Stimulated activated CD8-positive, alpha-beta memory T cell treated with anti-CD3 and anti-CD28 coated beads, Interleukin-4, amount 100 ng/mL, for 4 hours (primary cell): ENCODE data around the gene ENTREP3.
"Not testable (repeated sequence)": the region's sequence is repeated elsewhere in the genome, so short reads cannot be mapped to it uniquely, and the experiment has no call there.

ENCODE experiments used
- DNase-seq, 2 donors: peaks; one replicate each; pipeline ENCODE4 v3.0.0-alpha.2; 2020; ENCODE audit warnings: low read depth in 2 of 2, low spot score in 1 of 2

Gene ENTREP3

DNA sequence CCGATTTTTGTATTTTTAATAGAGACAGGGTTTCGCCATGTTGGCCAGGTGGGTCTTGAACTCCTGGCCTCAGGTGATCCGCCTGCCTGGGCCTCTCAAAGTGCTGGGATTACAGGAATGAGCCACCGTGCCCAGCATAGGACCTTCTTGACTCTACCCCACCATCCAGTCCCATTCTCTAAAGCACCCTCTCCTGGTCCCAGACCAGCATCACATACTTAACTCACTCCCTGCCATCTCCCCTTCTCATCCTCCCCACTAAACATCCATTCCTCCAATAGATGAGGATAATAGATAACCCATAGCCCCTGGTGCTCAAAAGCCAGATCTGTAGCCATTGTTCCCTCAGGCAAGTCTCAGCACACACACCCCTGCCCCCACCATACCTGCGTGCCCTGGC lies 2.1 kb downstream of the ENTREP3 start:
- DNase-seq = no peak

DNA sequence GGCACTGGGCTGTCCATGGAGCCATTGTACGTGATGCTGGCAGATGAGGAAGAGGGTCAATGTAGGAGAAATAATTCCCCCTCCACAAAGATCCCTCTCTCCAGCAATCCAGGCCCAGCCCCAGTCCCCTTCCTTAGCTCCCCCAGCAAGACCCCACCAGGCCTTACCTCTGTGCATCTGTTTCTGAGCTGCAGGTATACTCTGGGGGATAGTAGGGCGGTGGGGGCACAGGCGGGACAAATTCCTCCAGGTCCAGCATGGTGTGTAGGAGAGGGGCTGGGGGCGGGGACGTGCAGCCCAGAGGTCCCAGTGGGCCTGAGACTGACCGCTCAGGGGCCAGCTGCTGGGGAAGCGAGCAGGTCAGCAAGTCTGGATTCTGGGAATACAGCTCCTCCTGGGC lies 3.7 kb downstream of the ENTREP3 start:
- DNase-seq = no peak

DNA sequence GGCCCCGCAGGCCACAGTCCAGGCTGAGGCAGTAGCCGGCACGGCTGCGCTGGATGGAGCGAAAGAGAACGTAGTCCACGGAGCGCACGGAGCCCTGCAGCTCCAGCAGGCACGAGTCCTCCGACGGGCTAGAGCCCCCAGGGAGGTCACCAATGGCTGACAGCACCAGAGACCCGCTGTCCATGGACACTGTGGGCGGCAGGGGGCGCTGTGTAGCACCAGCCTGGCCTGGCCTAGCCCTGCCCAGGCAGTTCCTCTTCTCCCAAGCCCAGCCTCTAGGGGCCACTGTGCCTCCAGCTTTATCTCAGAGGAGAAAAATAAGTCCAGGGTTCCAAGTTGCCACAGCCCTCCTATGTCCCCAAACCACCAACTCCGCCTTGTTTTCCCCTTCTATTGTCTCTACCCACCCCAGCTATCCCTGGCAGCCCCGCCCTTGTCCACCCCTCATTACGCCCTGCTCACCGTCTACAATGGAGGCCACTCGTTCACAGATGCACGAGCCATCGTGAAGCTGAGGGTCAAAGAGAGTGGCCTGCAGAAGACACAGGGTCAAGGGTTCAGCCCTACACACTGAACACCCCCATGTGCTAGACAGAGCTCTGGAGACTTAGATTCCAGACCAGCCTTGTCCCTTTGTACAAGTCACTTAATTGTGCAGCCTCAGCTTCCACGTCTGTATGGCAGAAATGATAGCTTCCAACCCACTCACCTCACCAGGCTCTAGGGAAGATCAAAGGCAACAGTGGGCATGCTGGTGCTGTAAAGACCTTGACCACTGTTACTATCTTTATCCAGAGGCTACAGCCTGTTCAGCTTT lies 4.4 kb downstream of the ENTREP3 start:
- DNase-seq = peak; percentile 87 to 95

DNA sequence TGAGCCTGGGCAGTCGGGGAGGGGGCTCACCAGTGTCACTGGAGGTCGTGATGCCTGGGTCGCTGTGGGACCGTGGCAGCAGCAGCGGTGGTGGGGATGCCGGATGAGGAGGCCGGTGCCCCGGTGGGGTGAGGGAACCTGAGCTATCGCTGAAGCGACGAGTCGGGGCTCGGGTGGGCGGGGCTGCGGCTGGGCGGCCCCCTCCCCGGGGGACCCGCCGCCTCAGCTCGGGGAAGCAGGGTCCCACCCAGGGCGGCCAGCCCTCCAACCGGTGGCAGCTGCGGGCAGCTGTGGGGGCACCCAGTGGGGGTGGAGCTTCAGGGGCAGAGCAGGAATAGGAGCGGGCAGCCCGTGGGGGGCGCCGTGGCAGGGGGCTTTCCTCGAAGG lies 5.0 kb downstream of the ENTREP3 start:
- no peak for DNase-seq

DNA sequence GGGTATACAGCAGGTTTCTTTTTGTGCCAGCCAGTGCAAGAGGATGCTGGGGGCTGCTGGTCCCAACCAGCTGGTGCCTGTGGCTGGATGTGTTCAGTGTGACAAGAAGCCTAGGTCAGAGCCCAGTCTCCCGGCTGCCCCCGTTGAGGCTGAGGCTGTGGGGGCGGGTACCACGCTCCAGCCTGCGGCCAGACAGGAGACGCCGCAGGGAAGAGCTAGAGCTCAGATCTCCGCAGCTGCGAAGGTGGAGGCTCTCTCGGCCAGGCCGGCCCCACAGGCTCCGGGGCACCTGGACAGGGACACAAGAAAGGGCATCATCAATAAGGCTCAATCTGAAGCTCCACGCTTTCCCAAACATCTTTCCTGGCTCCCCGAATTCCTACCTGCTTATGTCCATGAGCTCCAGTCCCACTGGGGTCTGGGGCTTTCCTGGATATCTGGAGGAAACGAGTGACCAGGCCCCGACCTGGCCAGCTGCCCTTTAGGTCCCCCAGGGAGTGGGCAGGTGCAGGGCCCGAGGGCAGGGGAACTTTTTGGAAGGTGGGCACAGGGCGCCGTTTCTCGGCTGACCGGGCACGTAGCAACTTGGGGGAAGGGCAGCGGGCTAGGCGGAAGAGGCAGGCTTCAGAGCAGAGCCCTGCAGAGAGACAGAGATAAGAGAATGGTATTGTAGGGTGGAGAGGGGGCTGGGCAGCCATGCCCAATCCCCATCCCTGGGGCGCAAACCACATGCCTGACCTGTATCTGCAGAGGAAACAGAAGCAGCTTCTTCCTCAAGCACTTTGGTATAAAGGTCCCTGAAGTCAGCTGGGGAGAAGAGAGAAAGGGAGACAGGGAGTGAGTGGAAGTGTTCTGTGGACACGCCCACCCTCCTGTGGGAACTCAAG lies 7.4 kb downstream of the ENTREP3 start:
- no peak for DNase-seq

DNA sequence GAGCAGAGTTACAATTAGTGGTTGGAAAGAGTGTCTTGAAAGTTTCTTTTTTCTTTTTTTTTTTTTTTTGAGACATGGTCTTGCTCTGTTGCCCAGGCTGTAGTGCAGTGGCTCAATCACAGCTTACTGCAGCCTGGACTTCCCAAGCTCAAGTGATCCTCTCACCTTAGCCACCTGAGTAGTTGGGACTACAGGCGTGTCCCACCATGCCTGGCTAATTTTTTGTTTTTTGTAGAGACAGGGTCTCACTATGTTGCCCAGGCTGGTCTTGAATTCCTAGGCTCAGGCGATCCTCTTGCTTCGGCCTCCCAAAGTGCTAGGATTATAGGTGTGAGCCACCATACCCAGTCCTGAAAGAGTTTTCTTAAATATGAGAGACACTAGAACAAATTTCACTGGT lies 8.5 kb downstream of the ENTREP3 start:
- DNase-seq = not testable (repeated sequence)

DNA sequence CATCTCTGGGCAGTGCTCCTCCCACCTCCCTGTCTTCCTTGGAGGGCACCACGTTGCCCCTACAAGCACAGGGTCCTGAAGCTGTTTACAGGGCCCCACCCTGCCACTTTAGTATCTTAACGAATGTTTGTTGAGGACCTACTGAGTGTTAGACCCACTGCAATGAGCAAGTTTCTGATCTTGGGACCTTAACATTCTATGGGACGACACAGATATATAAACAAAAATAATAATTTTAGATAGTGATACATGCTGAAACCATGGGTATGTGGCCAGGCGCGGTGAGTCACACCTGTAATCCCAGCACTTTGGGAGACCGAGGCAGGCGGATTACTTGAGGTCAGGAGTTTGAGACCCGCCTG lies 10.1 kb downstream of the ENTREP3 start:
- DNase-seq = no peak

DNA sequence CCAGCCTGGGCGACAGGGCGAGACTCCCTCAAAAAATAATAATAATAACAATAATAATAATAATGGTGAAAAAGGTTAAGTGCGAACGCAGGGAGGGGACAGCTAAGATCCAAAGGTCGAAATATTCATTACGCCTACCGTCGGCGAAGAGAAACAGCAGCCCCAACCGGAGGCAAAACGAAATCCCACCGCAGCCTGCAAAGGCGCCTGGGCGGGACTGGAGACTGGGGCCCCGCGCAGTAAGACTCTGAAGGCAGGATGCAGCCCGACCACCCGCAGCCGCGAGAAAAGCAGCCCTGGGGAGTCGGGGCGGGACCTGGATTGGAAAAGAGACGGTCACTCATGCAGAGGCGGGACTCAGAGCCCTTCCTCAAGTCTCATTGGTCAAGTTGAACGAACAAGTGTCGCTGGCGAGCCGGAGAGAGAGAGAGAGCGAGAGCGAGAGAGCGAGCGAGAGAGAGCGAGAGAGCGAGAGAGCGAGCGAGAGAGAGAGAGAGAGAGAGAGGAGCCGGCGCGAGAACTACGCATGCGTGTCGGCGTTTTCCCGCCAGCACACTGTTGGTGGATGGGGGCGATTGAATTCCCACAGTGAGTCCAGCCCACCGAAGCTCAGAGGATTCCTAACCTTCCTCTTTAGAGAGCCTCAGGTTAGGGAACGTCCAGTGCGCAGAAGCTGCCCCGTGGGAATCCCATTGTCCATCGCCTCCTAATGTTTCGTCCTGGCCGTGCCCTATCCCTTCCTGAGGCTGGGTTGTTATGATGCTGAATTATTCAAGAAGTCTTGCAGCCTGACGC lies 10.7 kb downstream of the ENTREP3 start:
- DNase-seq = peak; percentile 75 to 82

DNA sequence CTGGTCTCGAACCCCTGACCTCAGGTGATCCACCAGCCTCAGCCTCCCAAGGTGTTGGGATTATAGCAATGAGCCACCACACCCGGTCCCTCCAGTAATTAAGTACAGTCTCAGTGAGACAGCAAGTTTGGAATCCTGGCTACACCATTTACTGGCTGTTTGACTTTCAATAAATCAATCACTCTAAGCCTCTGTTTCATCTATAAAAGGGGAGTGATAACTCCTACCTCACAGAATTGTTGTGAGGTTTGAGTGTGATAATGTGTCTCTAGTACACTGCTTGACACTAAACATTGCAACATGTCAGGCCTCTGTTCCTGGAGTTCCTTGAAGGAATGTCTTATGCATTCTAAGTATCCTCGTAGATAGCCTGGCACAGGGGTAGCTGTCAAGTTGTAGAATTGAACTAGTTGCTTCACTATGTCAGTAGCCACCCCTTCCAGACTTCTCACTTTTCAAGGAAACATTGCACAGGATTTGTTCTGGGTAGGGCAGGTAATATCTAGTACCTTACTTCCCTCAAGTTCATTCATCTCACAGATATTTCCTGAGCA lies 12.4 kb downstream of the ENTREP3 start:
- no peak for DNase-seq

DNA sequence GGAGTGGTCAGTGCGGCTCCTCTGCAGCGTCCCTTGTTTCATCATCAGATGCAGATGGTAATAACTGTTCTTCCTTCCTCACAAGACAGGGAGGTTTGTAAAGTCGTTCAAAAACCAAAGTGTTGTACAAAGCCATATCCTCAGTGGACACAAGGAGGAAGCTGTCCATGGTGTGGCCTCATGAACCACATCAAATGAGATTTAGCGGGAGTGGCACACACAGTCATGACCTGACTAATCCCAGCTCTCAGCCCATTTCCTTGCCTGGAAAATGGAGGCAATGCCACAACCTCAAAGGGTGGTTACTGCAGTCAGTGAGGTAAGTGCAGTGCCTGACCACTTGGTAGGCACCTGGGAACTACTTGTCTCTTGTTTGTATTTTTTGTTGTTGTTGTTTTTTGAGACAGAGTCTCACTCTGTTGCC lies 13.4 kb downstream of the ENTREP3 start:
- no peak for DNase-seq

DNA sequence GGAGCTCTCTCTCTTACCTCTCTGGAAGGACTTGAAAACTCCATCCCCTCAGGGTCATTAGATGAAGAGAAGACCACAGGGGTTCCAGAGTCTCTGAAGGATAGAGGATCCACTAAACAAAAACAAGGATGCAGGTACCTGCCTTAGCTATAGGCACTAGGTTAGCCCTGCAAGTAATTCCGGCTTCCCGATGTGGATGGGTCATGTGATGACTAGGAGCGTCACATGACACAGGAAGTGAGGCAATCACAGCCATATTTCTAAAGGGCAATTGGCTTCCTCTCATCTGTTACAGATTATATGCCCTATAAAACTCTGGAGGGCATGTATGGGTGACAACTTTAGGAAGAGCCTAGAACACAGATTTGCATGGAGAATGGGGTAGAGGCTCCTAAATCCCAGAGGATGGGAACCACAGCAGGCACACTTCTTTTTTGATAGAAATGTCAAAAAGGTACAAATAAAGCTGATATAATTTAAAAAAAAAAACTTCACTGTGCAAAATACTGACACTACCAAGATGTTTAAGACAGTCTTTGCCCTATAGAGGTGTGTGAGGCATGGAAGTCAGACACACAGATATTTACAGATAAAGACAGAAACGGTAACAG lies 14.1 kb downstream of the ENTREP3 start:
- DNase-seq = no peak

DNA sequence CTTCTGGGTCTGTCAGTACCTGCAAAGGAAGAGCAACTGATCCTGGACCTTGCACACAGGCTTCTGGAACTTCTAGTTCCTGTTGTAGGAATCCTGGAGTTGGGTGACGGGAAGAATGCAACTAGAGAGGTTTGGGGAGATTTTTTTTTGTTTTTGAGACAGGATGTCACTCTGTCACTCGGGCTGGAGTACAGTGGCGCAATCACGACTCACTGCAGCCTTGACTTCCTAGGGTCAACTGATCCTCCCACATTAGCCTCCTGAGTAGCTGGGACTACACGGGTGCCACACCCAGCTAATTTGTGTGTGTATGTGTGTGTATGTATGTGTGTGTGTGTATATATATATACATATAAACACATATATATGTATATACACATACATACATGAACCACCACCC lies 18.8 kb downstream of the ENTREP3 start:
- no peak for DNase-seq

DNA sequence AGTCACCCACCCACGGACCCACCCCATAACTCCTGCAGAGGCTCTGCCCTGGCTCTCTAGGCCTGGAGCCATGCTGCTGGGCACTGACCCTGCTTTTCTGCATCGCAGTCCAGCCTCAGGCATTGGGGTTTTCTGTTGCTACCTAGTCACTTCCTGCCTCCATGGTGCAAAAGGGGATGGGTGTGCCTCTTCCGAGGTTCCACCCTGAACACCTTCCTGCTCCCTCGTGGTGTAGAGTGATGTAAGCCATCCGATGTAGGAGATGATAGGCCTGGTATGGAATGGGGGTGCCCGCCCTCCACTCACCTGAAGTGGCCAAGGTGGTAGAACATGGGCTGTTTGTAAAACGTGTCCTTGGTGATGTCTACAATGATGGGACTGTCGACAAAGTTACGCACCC lies 19.9 kb downstream of the ENTREP3 start:
- not testable (repeated sequence) for DNase-seq

DNA sequence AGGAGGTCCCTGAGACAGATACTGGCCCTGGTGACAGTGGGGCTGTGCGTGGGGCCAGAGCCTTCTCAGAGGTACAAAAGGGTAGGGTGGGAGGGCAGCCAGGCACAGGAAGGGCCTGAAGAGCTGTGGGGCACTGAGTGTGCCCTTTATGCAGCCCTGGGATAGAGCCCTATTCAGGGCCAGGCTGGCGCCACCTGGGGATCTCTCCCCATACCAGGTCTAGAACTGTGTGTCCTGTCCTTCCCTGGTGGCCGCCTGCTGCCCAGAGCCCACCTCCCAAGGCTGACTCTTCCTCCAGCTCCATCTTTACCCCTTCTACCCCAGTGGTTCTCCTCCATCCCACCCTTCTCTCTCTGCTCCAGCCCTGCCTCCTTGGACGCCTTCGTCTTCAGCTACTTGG lies 21.8 kb downstream of the ENTREP3 start:
- DNase-seq = not testable (repeated sequence)

DNA sequence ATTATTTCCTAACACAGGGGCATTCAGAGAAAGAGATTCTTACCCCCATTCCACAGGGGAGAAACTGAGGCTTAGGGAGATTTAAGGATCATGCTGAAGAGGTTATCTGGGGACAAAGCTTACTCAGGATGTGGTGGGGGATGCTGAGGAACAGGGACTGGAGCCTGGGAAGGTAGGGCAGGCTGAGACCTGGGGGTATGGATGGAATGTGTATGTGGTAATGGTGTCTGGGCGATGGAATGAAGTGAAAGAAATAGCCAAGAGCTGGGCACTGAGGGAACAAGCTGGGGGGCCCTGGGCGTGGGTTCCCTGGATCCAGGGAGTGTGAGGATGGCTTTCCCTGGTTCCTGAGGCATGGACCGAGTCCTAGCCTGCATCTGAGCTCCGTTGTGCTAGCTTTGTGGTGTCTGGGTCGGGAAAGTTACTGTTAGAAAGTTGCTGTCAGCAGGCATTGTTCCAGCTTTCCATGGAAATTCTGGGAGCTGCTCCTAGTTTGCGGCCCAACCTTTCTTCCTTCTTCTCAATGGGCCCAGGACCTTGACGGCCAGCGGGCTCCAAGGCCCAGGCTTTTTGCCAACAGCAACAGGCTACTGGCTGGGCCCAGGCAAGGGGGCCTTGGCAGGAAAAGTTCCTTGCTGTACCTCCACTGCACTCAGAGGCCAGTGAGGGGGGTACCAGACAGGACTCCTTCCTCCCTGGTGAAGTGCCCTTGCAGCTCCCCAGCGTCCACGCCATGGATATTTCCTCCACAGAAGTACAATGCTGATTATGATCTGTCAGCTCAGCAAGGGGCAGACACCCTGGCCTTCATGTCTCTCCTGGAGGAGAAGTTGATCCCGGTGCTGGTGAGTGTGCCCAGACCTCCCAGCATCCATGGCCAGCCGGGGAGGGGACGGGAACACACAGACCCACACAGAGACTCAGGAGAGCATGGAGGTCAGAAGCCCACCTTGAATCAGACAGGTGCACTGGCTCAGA lies 23.0 kb downstream of the ENTREP3 start:
- not testable (repeated sequence) for DNase-seq

DNA sequence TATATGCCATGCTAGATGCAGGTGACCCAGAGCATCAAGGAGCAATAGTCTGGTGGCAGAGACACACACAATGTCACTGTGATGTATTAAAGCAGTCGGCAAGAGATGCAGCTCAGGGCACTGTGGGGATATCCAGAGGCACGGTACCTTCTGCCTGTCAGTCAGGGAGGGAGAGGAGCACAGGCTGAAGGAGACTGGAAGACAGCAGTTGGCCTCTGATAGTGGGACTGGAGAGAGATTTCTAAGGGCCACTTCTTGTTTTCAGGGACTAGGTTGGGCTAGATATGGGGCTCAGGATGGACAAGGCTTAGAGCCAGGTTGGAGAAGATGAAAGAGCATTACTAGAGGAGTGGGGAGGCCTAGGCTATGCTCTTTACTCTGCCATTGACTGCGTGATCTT lies 24.0 kb downstream of the ENTREP3 start:
- DNase-seq = not testable (repeated sequence)

DNA sequence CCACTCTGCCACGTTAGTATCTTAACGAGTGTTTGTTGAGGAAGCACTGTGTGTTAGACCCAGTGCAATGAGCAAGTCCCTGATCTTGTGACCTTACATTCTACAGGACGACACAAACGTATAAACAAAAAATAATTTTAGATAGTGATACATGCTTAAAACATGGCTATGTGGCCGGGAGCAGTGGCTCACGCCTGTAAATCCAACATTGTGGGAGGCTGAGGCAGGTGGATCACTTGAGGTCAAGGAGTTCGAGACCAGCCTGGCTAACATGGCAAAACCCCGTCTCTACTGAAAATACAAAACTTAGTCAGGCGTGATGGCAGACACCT lies 27.2 kb downstream of the ENTREP3 start:
- DNase-seq = no peak

DNA sequence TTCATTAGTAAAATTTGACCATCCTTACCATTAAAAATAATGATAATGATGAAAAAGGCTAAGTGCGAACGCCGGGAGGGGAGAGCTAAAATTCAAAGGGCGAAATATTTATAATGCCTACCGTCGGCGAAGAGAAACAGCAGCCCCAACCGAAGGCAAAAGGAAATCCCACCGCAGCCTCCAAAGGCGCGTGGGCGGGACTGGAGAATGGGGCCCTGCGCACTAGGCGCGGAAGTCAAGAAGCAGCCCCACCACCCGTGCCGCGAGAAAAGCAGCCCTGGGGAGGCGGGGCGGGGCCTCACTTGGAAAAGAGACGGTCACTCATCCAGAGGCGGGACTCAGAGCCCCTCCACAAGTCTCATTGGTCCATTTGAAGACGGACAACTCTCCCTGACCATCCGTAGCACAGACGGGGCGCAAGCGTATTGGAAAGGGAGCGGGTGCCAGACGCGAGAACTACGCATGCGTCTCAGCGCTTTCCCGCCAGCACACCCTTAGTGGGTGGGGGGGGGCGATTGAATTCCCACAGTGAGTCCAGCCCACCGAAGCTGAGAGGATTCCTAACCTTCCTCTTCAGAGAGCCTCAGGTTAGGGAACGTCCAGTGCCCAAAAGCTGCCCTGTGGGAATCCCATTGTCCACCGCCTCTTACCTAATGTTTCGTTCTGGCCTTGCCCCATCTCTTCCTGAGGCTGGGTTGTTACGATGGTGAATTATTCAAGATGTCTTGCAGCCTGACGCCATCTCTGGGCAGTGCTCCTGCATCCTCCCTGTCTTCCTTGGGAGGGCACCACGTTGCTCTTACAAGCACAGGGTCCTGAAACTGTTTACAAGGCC lies 27.8 kb downstream of the ENTREP3 start:
- DNase-seq = peak; percentile 96 to 100

DNA sequence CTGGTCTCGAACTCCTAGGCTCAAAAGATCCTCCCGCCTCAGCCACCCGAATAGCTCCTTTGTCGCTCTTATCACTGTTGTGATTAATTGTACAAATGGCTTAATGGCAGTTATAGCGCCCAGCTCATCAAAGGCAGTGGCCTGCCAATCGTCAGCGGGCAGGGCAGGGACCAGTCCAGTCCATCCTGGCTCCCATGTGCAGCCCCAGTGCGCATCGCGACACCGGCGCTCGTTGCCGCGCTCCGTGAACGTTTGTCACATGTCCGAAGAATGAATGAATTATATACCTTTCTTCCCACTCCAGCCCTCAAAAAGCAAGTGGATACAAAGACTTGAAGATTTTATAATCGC lies 28.4 kb downstream of the ENTREP3 start:
- peak in 1 of 2 donors; percentile 26 for DNase-seq
